ENCODE data around the gene CAMSAP2.

Gene CAMSAP2, protein sequence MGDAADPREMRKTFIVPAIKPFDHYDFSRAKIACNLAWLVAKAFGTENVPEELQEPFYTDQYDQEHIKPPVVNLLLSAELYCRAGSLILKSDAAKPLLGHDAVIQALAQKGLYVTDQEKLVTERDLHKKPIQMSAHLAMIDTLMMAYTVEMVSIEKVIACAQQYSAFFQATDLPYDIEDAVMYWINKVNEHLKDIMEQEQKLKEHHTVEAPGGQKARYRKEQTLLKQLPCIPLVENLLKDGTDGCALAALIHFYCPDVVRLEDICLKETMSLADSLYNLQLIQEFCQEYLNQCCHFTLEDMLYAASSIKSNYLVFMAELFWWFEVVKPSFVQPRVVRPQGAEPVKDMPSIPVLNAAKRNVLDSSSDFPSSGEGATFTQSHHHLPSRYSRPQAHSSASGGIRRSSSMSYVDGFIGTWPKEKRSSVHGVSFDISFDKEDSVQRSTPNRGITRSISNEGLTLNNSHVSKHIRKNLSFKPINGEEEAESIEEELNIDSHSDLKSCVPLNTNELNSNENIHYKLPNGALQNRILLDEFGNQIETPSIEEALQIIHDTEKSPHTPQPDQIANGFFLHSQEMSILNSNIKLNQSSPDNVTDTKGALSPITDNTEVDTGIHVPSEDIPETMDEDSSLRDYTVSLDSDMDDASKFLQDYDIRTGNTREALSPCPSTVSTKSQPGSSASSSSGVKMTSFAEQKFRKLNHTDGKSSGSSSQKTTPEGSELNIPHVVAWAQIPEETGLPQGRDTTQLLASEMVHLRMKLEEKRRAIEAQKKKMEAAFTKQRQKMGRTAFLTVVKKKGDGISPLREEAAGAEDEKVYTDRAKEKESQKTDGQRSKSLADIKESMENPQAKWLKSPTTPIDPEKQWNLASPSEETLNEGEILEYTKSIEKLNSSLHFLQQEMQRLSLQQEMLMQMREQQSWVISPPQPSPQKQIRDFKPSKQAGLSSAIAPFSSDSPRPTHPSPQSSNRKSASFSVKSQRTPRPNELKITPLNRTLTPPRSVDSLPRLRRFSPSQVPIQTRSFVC (N-terminal part only)

GRCh38 chr1:200738327-200738948 is at the start of gene CAMSAP2:
Gene CAMSAP2 (plus strand): TSS chr1:200738893. CDS start chr1:200739828, 935 bp downstream.
- peak in 1 of 3 donors; percentile 16 for DNase-seq (ENCODE audit: low read depth in 3 of 3)

DNA sequence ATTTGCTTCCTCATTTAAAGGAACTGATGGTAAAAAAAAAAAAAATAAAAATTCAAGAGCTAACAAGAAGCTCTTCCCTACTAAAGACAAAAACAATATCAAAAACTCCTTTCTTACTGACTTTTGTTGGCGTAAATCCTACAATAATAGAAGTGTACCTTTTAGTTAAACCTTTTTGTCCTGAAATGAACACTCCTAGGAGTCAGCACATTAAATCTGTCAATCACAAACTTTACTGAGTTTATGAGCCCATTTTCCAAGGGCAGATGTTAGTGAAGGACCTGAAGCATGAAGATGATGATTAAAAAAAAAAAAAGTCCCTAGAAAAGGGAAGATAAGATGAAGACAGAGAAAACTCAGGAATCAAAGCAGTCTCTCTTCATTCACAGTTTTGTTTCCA is 46.4 kb upstream of the CAMSAP2 start:
- DNase-seq (ENCODE audit: low read depth in 3 of 3) = no peak

- DNase-seq (ENCODE audit: low read depth in 3 of 3) = no peak
Observed at GRCh38 chr1:200693327-200693726, 45.4 kb upstream of the CAMSAP2 start.

DNA sequence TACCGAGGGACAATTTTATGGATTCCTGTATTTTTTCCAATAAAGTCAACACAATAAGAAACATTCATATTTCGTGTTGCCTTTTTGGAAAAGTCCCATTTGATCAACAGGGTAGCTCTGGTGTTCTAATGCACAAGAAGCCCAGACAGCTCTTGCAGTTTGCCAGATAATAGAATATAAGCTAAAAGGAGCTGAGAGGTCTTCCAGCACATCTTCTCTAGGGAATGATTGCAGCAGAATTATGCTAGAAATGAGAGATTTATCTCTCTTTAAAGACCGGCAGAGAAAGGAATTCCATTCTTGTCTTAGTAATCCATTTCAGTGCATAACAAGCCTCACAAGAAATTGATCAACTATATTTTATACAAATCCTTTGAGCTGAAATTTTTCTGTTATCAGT is 44.0 kb upstream of the CAMSAP2 start:
- no peak for DNase-seq (ENCODE audit: low read depth in 3 of 3)

DNA sequence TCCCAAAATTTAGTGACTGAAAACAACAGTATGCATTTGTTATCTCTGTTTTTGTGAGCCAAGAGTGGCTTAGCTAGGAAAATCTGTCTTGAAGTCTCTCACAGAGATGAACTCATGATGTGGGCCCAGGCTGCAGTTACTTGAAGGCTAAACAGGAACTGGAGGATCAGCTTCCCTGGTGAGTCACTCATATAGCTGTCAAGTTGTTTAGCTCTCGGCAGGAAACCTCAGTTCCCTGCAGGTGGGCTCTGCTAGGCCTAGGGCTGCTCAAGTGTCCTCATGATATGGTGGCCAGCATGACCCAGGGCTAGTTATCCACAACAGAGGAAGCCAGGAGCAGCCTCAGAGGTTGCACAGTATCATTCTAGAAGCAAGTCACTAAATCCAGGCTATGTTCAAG is 38.8 kb upstream of the CAMSAP2 start:
- no peak for DNase-seq (ENCODE audit: low read depth in 3 of 3)

DNA sequence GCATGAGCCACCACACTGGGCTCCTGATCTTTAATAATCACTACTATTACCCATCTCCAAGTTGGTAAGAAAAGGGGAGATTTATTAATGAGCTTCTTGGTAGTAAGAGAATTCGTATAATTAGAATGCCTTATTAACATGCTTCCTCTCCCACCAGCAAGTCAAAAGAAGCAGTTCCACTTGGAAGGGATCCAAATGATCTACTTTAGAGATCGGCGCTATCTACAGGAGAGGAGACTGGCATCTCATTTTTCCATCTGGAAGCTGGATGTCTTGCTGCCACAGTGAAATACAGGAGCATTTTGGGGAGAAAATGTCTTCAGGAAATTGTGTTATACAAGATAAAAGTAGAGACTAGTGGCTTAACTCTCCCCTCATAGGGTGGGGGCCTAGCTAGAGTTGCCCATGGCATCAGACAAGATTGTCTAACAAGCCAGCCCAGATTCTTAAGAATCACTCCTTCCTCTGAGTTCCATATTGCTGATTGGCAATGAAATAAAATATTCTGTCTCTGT is 33.6 kb upstream of the CAMSAP2 start:
- DNase-seq (ENCODE audit: low read depth in 3 of 3) = no peak

GRCh38 chr1:200706111-200706814 is 32.4 kb upstream of the CAMSAP2 start:
- DNase-seq (ENCODE audit: low read depth in 3 of 3) = no peak

DNA sequence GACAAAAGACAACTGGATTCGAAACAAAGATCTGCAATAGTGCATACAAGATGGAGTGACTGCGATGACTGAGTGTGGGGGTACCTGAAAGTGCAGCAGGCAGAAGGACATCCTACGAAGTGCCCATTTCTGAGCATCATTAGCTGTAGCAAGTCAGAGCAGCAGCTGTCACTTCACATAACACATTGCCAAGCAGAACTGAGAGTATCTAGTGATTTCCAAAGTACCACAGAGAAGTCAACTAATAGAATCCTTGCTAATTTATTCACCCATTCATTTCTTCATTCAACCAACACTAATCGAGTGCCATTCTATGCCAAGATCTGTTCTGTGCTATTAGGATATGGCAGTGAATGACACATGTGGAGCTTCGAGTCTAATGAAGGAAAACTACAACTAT is 31.6 kb upstream of the CAMSAP2 start:
- DNase-seq (ENCODE audit: low read depth in 3 of 3) = no peak

- DNase-seq (ENCODE audit: low read depth in 3 of 3) = no peak
Observed at GRCh38 chr1:200708161-200708560, 30.5 kb upstream of the CAMSAP2 start.

DNA sequence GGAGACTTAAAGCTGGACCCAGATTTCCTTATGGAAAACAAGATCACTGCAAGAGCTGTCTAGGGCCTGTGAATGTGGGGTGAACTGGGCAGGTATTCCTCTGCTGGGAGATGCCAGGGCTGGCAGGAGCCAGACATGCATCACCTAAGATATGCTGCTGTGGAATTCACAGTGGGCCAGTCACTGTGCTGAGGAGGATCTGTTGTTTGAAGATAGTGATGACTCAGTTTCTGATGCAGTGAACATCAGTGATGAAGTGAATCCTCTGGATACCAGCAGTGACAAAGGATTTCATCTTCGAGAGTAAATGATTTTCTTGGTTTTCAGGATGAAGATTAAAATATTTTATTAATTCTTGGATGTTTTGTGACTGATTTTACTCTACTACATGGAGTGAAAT is 29.9 kb upstream of the CAMSAP2 start:
- no peak for DNase-seq (ENCODE audit: low read depth in 3 of 3)

DNA sequence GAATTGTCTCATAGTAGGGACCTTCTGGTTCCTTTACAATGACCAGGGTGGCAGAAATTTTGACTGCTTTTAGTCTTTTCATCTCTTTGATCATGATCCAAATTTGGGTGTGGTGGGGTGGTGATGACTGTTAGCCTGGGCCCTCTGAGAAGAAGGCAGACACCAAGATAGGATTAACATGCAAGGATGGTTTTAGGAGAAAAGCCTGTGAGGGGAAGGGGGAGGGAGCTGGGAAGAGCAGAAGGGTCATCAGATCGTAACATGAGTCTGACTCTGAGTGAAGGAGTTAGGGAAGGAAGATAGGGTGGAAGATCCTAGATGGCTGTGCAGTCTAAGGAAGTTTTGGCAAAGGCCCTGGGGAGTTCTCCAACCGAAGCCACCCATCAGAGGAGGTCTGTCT is 28.5 kb upstream of the CAMSAP2 start:
- no peak for DNase-seq (ENCODE audit: low read depth in 3 of 3)

DNA sequence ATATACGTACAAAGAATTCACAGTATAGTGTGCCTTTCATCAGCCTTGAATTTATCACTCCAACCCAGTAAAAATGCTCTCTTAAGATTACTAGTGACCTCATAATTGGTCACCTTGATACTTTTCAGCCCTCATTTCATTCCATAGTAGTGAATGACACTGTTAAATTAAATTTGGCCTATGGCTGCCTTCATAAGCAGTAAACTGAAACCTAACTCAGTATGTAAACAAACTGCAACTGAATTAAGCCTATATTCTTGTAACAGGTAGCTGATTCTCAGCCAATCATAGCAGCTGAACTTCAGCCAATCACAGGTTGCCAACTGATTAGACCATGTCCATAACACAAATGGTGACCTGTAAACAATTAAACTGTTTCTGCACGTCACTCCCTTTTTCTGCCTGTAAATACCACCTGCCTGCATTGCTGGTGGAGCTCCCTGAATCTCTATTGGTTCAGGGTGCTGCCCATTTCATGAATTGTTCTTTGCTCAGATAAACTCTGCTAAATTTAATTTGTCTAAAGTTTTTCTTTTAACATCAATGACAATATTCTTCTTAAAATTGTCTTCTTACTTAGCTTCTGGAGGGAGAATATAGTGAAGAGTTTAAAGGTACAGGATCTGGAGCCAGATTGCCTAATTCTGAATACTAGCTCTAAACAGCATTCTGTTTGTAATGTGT is 24.0 kb upstream of the CAMSAP2 start:
- DNase-seq (ENCODE audit: low read depth in 3 of 3) = no peak

DNA sequence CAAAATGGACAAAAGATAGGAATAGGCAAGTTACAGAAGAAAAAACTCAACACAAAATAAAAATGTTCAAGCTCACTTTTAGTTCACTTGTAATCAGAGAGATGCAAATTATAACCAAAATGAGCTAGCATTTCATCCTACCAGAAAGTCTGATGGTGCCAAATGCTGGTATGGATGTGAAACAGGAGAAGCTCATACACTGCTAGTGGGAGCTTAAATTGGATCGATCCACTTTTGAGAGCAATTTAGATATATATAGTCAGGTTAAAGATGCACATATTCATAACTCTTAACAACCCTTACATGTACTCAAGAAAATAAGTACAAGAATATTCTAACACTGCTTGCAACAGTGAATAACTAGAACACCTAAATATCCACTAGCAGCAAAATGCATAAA is 18.5 kb upstream of the CAMSAP2 start:
- DNase-seq (ENCODE audit: low read depth in 3 of 3) = no peak

- DNase-seq (ENCODE audit: low read depth in 3 of 3) = no peak
Observed at GRCh38 chr1:200724064-200724463, 14.6 kb upstream of the CAMSAP2 start.

DNA sequence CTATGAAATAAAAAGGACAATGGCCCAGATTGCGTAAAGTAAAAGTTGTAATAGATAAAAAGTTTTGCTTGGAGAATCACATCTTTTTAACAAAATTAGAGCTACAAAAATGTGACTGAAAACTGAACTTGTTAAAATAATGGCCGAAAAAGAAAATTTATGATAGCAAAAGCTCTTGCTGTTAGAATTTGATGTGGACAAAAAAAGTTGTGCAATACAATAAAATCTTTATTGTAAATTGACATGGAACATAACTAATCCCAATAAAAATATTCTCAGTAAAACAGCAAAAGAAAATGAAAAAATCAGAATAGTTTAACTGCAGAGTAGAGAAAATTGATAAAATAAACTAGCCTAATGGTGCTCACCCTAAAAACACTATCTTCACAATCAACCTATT is 11.4 kb upstream of the CAMSAP2 start:
- no peak for DNase-seq (ENCODE audit: low read depth in 3 of 3)

- DNase-seq (ENCODE audit: low read depth in 3 of 3) = no peak
Observed at GRCh38 chr1:200729863-200730262, 8.8 kb upstream of the CAMSAP2 start.

- no peak for DNase-seq (ENCODE audit: low read depth in 3 of 3)
Observed at GRCh38 chr1:200731654-200732332, 6.9 kb upstream of the CAMSAP2 start.

DNA sequence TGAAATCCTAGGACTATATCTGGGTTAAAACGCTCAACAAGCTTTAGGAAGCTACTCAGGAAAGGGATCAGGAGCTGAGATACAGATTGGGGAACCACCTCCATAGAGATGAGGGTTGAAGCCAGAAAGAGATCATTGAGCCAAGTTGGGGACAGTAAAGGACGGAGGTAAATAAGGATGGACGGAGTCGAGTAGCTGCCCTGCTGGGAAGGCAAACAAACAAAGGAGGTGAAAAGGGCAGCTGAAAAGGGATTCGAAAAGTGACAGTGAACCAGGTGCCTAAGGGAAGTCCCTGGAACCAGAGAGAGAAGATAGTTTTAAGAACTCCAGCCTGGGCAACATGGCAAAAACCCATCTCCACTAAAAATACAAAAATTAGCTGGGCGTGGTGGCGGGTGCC is 6.3 kb upstream of the CAMSAP2 start:
- DNase-seq (ENCODE audit: low read depth in 3 of 3) = no peak

DNA sequence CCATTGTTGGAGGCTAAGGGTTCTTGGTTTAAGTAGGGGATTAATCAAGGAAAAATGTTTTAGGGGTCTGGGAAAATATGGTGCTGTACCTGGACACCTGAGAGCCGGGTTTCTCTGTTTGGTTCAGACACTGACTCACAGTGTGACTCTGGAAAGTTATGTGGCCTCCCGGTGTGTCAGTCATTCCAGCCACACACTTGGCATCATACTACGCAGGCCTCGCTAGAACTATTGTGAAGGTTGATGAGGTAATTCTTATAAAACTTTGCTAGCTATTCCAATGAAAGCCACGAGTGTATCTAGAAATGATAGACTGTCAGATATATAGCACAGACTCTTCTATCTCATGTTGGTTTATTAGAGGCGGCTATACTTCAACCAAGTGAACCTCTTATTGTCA is 4.8 kb upstream of the CAMSAP2 start:
- peak in 2 of 3 donors; percentile 26 to 47 for DNase-seq (ENCODE audit: low read depth in 3 of 3)

DNA sequence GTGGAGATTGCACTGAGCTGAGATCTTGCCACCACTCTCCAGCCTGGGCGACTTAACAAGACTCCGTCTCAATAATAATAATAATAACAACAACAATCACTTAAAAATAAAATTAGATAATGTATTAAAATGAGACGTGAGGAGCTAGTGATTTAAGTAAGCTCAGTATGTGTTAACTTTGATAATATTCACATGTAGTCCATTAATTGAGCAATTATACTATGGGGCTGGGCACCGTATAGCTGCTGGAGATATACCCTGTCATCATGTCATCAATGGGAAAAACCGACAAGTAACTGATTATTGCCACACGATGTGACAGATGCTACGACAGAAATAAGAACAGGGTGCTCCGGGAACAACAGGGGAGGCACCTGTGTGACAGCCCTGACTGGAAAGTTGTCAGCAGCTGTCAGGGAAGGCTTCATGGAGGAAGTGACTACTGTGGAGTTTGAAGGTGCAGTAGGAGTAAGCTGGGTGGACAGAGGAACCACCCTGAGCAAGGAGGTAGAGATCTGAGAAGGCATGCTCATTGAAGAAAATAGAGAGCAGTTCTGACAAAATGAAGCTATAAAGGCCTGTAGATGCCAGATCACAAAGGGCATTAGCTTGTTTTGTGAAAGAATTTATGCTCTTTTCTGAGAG is 924 bp upstream of the CAMSAP2 start:
- DNase-seq (ENCODE audit: low read depth in 3 of 3) = no peak

Measured in stimulated activated CD4-positive, alpha-beta T cell treated with anti-CD3 and anti-CD28 coated beads, TNF-alpha, amount 100 ng/mL, for 48 hours (primary cell).